GM18498 (cell line): ENCODE data around the gene SASH3.

Experiments
- ATAC-seq: cut with Tn5 transposase; IDR thresholded peaks from one replicate; pipeline ENCODE4 v1.9.1; 2021; ENCODE audit warnings: mild to moderate bottlenecking, moderate library complexity; ENCODE audit not compliant: unreplicated experiment

SASH3 gene

GRCh38 chrX:129802863-129803262 is 23.1 kb downstream of the SASH3 start:
- ATAC-seq: no peak

GRCh38 chrX:129804806-129805205 is 25.1 kb downstream of the SASH3 start:
- no peak for ATAC-seq

GRCh38 chrX:129808158-129808828 is 28.5 kb downstream of the SASH3 start:
- no peak for ATAC-seq

GRCh38 chrX:129808829-129809796 is 29.4 kb downstream of the SASH3 start:
- no peak for ATAC-seq

GRCh38 chrX:129813662-129814368 is 34.1 kb downstream of the SASH3 start:
- ATAC-seq: no peak

- no peak for ATAC-seq
Observed at GRCh38 chrX:129818123-129818522, 38.4 kb downstream of the SASH3 start.

- no peak for ATAC-seq
Observed at GRCh38 chrX:129823115-129823514, 43.4 kb downstream of the SASH3 start.

- ATAC-seq: no peak
Observed at GRCh38 chrX:129823522-129823921, 43.8 kb downstream of the SASH3 start.

DNA sequence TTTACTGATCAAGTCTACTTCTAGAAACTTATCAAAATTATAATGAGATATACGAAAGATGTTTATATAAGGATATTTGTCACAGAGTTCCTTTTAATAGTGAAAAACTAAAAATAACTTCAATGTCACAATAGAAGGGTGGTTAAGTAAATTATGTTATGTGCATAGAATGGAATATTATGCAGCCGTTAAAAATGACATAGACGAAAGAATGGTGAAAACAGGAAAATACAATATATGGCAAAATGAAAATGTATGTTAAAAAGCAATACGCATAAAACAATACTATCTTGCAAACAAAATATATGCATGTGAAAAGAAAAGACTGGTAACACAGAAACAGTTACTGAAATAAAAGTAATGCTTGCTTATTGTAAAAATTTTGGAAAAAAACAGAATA is 44.9 kb downstream of the SASH3 start:
- ATAC-seq: no peak

DNA sequence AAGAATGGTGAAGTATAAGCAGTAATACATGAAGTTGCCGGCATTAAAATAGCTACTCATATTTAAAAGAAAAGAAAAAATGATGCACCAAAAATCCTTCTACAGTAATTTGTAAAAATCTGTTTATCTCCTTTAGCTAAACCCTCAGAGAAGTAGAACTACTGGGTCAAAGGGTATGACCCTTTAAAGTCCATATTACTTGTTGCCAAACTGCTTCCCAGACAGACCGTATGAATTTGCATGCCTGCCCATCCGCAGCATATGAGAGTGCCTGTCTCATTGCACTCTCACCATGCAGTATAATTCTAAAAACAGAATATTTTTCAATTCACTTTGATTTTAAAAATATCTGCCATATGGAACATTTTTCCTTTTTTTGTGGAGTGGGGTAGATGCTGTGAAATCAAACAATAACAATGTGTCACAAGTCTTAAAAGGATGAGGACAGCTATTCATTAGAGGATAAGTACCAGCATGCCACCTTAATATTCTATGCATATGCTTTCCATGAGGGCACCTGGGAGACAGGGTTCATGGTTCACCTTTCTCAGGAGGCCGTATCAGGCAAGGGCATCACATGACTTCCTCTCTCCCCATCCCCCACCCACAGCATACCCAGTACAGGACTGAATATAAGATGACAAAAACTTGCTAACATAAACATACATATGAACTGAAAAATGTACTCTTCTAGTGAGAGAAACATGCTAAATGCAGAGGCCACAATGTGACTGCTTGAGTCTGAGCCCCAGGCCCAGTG is 46.2 kb downstream of the SASH3 start:
- no peak for ATAC-seq

GRCh38 chrX:129830494-129830893 is 50.7 kb downstream of the SASH3 start:
- ATAC-seq: no peak

DNA sequence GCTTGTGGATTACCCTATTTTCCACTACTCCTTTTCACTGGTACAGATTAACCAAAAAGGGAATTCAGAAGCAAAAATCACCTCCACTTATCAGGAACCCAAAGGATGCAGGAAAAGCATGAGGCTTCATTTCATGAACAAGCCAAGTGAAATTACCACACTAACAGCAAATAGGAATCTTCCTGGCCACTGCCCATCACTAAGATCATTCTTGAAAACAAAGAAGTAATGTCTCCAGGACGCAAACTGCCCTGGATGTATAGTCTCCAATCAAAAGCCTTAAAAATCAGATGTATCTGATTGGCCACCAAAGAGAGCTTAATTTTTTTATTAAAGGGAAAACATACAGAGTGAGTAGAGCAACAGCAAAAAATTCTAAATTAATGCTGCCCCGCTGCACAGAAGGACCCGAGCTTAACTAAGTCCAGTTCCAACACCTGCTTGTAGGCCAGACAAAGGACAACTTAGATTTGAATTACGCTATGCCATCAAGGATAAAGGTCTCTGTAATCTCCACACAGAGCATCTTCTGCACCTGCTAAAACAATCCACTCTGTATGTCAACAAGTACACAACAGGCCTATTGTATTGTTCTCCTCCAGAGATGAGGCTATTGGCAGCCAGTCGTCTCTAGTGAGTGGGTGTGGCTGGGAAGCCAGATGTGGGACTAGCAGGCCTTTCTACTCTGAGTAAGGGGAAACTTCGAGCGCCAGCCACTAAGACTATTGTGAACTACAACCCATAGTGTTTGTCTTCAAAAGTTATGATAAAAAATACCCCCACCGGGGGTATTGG is 51.5 kb downstream of the SASH3 start:
- no peak for ATAC-seq

GRCh38 chrX:129833153-129833990 is 53.6 kb downstream of the SASH3 start:
- no peak for ATAC-seq

- no peak for ATAC-seq
Observed at GRCh38 chrX:129836827-129837226, 57.1 kb downstream of the SASH3 start.

- no peak for ATAC-seq
Observed at GRCh38 chrX:129840344-129840743, 60.6 kb downstream of the SASH3 start.

GRCh38 chrX:129842510-129843208 is 62.9 kb downstream of the SASH3 start:
- ATAC-seq: no peak

- ATAC-seq: no peak
Observed at GRCh38 chrX:129843209-129843458, 63.4 kb downstream of the SASH3 start.

DNA sequence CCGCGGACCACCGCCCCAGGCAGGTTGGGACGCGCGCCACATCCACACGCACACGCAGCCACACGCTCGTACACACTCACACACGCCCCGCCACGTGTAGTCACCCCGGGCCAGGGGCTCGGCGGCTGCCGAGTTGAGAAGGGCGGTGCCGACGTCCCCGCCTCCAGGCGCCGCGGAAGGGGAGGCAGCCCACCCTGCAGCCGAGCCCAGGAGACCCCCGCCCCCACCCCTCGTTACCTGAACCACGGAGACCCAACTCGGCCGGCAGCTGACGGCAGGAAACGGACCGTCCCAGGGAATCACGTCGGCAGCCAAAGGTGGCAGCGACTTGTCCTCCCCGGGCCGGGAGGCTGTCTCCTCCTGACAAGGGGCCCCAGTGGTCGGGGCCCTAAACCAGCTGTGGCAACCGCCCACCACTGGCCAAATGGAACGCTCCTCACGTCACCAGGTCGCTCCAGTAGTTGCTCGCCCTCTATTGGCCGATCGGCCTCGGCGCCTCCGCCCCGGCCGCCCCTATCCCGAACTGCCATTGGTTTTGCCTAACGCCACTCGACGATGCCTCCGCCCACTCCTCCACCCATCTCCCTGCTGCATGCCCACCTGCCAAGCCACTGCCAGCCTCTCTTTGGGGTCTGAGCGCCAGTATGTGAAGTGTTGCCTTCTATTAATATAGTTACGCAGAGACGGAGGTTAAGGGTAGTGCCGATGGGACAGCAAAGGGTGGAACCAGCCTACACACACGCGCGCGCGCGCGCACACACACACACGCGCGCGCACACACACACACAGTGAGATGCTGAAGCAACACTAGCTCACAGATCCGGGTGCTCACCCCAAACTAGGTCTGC is 63.9 kb downstream of the SASH3 start, which contains the start of gene ZDHHC9:
Gene ZDHHC9, minus strand, starts transcription at position 428 of the 848 bp plus-strand sequence. CDS start 1,941 bp downstream, outside the sequence.
- peak; percentile 99 for ATAC-seq
